IMR-90 (cell line): ENCODE data around the gene NUDCD3. TPM values are rescaled to one million over a fixed set of nuclear protein-coding genes. Genes with fewer than 3 reads are reported as not detected.

Source experiments
- ATAC-seq: fragments of 200-7000 bp; cut with Tn5 transposase; 2 replicates; pipeline ENCODE4 v1.9.1; 2020; ENCODE audit warnings: low read depth, mild to moderate bottlenecking, moderate library complexity
- BruUV-seq: library from RNA; stranded (reverse); fragments of 400-500 nt; replicated peaks from 2 replicates; lab custom pipeline; 2021; lab: Mats Ljungman, UMichigan
- CTCF ChIA-PET: fragments of 300-600 bp; formaldehyde crosslinking; extraction: SDS; loops from one replicate; lab custom pipeline; 2021; ENCODE audit warnings: antibody characterized with exemption; lab: Yijun Ruan, JAX
- POLR2A ChIA-PET: fragments of 300-600 bp; sonication (Branson Sonifier 250); formaldehyde crosslinking; loops from one replicate; lab custom pipeline; 2022; ENCODE audit warnings: antibody characterized with exemption; ENCODE audit not compliant: unreplicated experiment; lab: Charles Lee
- DNase-seq: peaks from one replicate; pipeline ENCODE4 v3.0.0; 2013
- H2AFZ ChIP-seq: replicated peaks from 2 replicates; pipeline ENCODE3; 2013; ENCODE audit warnings: low read length, mild to moderate bottlenecking; ENCODE audit not compliant: poor library complexity
- H2AK5ac ChIP-seq: 2 replicates; pipeline ENCODE4 v1.6.1; 2013; ENCODE audit warnings: low read depth, low read length, inconsistent platforms
- H2AK9ac ChIP-seq: replicated peaks from 2 replicates; pipeline ENCODE3; 2013; ENCODE audit warnings: mild to moderate bottlenecking, low read depth, low read length, moderate library complexity; ENCODE audit not compliant: poor library complexity
- H2BK120ac ChIP-seq: 2 replicates; pipeline ENCODE4 v1.6.1; 2013; ENCODE audit warnings: low read depth, low read length, inconsistent platforms
- H2BK15ac ChIP-seq: 3 replicates; pipeline ENCODE4 v1.6.1; 2013; ENCODE audit warnings: low read depth, low read length, inconsistent platforms
- H2BK20ac ChIP-seq: 2 replicates; pipeline ENCODE4 v1.6.1; 2013; ENCODE audit warnings: low read depth, mild to moderate bottlenecking, inconsistent platforms, low read length, moderate library complexity
- H2BK5ac ChIP-seq: 2 replicates; pipeline ENCODE4 v1.6.1; 2013; ENCODE audit warnings: mild to moderate bottlenecking, low read depth, low read length, inconsistent platforms; ENCODE audit not compliant: poor library complexity, severe bottlenecking
- H3K14ac ChIP-seq: replicated peaks from 2 replicates; pipeline ENCODE4 v1.6.1; 2013; ENCODE audit warnings: low read depth, low read length, inconsistent platforms
- H3K18ac ChIP-seq: 2 replicates; pipeline ENCODE4 v1.6.1; 2013; ENCODE audit warnings: low read depth, low read length, control low read depth
- H3K23ac ChIP-seq: 2 replicates; pipeline ENCODE4 v1.6.1; 2013; ENCODE audit warnings: low read depth, low read length, inconsistent platforms
- H3K27ac ChIP-seq: 2 replicates; pipeline ENCODE4 v1.5.1; 2013; ENCODE audit warnings: mild to moderate bottlenecking, control low read depth, low read length; ENCODE audit not compliant: insufficient read depth
- H3K27me3 ChIP-seq: 2 replicates; pipeline ENCODE4 v1.6.1; 2013; ENCODE audit warnings: low read length; ENCODE audit not compliant: control insufficient read depth, insufficient read depth
- H3K36me3 ChIP-seq: 2 replicates; pipeline ENCODE4 v1.6.1; 2013; ENCODE audit warnings: low read length, mixed read lengths; ENCODE audit not compliant: control insufficient read depth, insufficient read depth
- H3K4ac ChIP-seq: 2 replicates; pipeline ENCODE4 v1.6.1; 2013; ENCODE audit warnings: low read depth, low read length, inconsistent platforms
- H3K4me1 ChIP-seq: 2 replicates; pipeline ENCODE4 v1.6.1; 2013; ENCODE audit warnings: low read length, mixed read lengths; ENCODE audit not compliant: control insufficient read depth, insufficient read depth
- H3K4me2 ChIP-seq: 2 replicates; pipeline ENCODE4 v1.6.1; 2013; ENCODE audit warnings: low read depth, mild to moderate bottlenecking, control low read depth, low read length, moderate library complexity
- H3K4me3 ChIP-seq: 2 replicates; pipeline ENCODE4 v1.5.1; 2013; ENCODE audit warnings: low read depth, mild to moderate bottlenecking, control low read depth, low read length, moderate library complexity; ENCODE audit not compliant: insufficient read depth
- H3K56ac ChIP-seq: 2 replicates; pipeline ENCODE4 v1.6.1; 2013; ENCODE audit warnings: low read length, inconsistent platforms; ENCODE audit not compliant: insufficient read depth; ENCODE audit errors: extremely low read depth
- H3K79me1 ChIP-seq, 2 experiments: 2 replicates each; pipeline ENCODE4 v1.6.1; 2013; ENCODE audit warnings: low read length in 2 of 2, inconsistent platforms in 1 of 2, low read depth in 1 of 2
- H3K9ac ChIP-seq: 2 replicates; pipeline ENCODE4 v1.6.1; 2013; ENCODE audit warnings: low read depth, low read length, control low read depth
- H3K9me1 ChIP-seq: 2 replicates; pipeline ENCODE4 v1.6.1; 2013; ENCODE audit warnings: low read length, inconsistent platforms; ENCODE audit not compliant: insufficient read depth
- H3K9me3 ChIP-seq: 2 replicates; pipeline ENCODE4 v1.6.1; 2013; ENCODE audit warnings: low read length; ENCODE audit not compliant: control insufficient read depth, insufficient read depth
- H4K20me1 ChIP-seq: 2 replicates; pipeline ENCODE4 v1.6.1; 2013; ENCODE audit warnings: low read length, inconsistent platforms; ENCODE audit not compliant: insufficient read depth
- H4K5ac ChIP-seq: 2 replicates; pipeline ENCODE4 v1.6.1; 2013; ENCODE audit warnings: mild to moderate bottlenecking, low read depth, low read length, control low read depth
- H4K8ac ChIP-seq, 2 experiments: 2 replicates each; pipeline ENCODE4 v1.6.1; 2013; ENCODE audit warnings: low read depth in 2 of 2, low read length in 2 of 2, control low read depth in 1 of 2, inconsistent platforms in 1 of 2
- H4K91ac ChIP-seq: 2 replicates; pipeline ENCODE4 v1.6.1; 2013; ENCODE audit warnings: low read depth, low read length, inconsistent platforms; ENCODE audit not compliant: insufficient read depth
- BHLHE40 ChIP-seq: fragments of 150-350 bp; IDR thresholded peaks from 2 replicates; pipeline ENCODE4 v1.6.1; 2016; ENCODE audit warnings: mild to moderate bottlenecking, low read depth, low read length
- CEBPB ChIP-seq: IDR thresholded peaks from 2 replicates; pipeline ENCODE4 v1.6.1; 2012; ENCODE audit warnings: low read depth, low read length, improper control_type of control experiment
- CHD1 ChIP-seq: IDR thresholded peaks from 2 replicates; pipeline ENCODE4 v1.6.1; 2012; ENCODE audit warnings: low read depth, low read length, improper control_type of control experiment
- CTCF ChIP-seq: conservative IDR thresholded peaks from 2 replicates; pipeline ENCODE4 v1.5.1; 2012; ENCODE audit warnings: mild to moderate bottlenecking, low read depth, low read length, improper control_type of control experiment
- FOS ChIP-seq: fragments of 150-350 bp; IDR thresholded peaks from 2 replicates; pipeline ENCODE4 v1.6.1; 2016; ENCODE audit warnings: low read depth, low read length
- MAFK ChIP-seq: IDR thresholded peaks from 2 replicates; pipeline ENCODE4 v1.6.1; 2012; ENCODE audit warnings: low read depth, low read length, improper control_type of control experiment
- MXI1 ChIP-seq: IDR thresholded peaks from 2 replicates; pipeline ENCODE4 v1.6.1; 2012; ENCODE audit warnings: low read depth, mild to moderate bottlenecking, low read length, moderate library complexity, borderline replicate concordance
- NFE2L2 ChIP-seq: fragments of 150-350 bp; IDR thresholded peaks from 2 replicates; pipeline ENCODE4 v1.6.1; 2016; ENCODE audit warnings: low read depth, mild to moderate bottlenecking, low read length
- POLR2A ChIP-seq: IDR thresholded peaks from 2 replicates; pipeline ENCODE4 v1.6.1; 2012; ENCODE audit warnings: mild to moderate bottlenecking, low read depth, low read length
- RAD21 ChIP-seq: IDR thresholded peaks from 2 replicates; pipeline ENCODE4 v1.6.1; 2012; ENCODE audit warnings: low read length, improper control_type of control experiment
- RFX5 ChIP-seq: IDR thresholded peaks from 2 replicates; pipeline ENCODE4 v1.8.0; 2012; ENCODE audit warnings: low read depth, mild to moderate bottlenecking, low read length, moderate library complexity
- SMC3 ChIP-seq: fragments of 150-350 bp; IDR thresholded peaks from 2 replicates; pipeline ENCODE4 v1.6.1; 2016; ENCODE audit warnings: low read depth, mild to moderate bottlenecking, antibody characterized with exemption, low read length, moderate library complexity
- USF2 ChIP-seq: fragments of 150-350 bp; IDR thresholded peaks from 2 replicates; pipeline ENCODE4 v1.6.1; 2017; ENCODE audit warnings: mild to moderate bottlenecking, antibody characterized with exemption, low read length, low read depth
- WGBS, 2 experiments: methylation state at CpG; one replicate each; pipeline versions ENCODE4 v1.1.5 to v1.1.7; 2013; ENCODE audit warnings: missing lambda C conversion rate in 2 of 2; ENCODE audit not compliant: insufficient read length in 1 of 2; ENCODE audit errors: extremely low coverage in 2 of 2; 5-methylcytosine and 5-hydroxymethylcytosine counted together
- dilution Hi-C: fragments of 300-500 bp; cut with HindIII; formaldehyde crosslinking; loops from one replicate; pipeline ENCODE4 v1.14.3; 2018; ENCODE audit warnings: low sequenced_read_pairs; ENCODE audit not compliant: unreplicated experiment
- in situ Hi-C: fragments of 300-500 bp; cut with MboI; formaldehyde crosslinking; loops from 3 replicates; pipeline ENCODE4 v1.14.3; 2019; ENCODE audit warnings: low sequenced_read_pairs, inconsistent platforms, mixed read lengths
- intact Hi-C: fragments of 100-400 bp; cut with micrococcal nuclease; formaldehyde crosslinking; loops from 2 replicates; pipeline ENCODE4 v1.10.0; 2022
- polyA plus RNA-seq, 3 experiments: library from polyadenylated mRNA; depleted of rRNA; stranded (reverse); fragments of >200 nt; gene quantifications; 2 replicates each; pipeline ENCODE4 v1.2.3, GENCODE V29; 2012; ENCODE audit warnings: low replicate concordance in 1 of 3
- total RNA-seq: library from RNA; depleted of rRNA; stranded (reverse); fragments of >200 nt; gene quantifications from 2 replicates; pipeline ENCODE4 v1.2.3, GENCODE V29; 2012
- TF ChIP-seq, protein P1 (sequence below): fragments of 150-350 bp; IDR thresholded peaks from 2 replicates; pipeline ENCODE4 v1.6.1; 2016; ENCODE audit warnings: low read depth, mild to moderate bottlenecking, low read length, moderate library complexity, borderline replicate concordance

Gene NUDCD3
- total and polyA plus RNA-seq, 2 of the 4 experiments (the other 2 are of a cell fraction): 49.5 to 76.0 TPM

DNA sequence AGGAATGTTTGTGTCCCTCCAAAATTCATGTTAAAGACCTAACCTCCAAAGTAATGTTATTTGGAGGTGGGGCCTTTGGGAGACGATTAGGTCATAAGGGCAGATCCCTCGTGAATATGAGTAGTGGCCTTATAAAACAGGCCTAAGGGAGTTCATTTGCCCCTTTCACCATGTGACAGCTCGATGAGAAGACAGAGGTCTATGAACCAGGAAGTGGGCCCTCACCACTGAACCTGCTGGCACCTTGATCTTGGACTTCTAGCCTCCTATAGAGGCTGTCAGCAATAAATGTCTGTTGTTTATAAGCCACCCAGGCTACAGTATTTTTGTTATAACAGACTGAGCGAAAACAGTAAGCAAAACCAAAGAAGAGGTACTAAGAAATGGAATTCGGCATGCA is 14.1 kb downstream of the NUDCD3 start (continued):
- TF ChIP-seq, protein P1, sequence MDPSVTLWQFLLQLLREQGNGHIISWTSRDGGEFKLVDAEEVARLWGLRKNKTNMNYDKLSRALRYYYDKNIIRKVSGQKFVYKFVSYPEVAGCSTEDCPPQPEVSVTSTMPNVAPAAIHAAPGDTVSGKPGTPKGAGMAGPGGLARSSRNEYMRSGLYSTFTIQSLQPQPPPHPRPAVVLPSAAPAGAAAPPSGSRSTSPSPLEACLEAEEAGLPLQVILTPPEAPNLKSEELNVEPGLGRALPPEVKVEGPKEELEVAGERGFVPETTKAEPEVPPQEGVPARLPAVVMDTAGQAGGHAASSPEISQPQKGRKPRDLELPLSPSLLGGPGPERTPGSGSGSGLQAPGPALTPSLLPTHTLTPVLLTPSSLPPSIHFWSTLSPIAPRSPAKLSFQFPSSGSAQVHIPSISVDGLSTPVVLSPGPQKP: no peak
- TF ChIP-seq MXI1 (no peak), CHD1 (no peak)

DNA sequence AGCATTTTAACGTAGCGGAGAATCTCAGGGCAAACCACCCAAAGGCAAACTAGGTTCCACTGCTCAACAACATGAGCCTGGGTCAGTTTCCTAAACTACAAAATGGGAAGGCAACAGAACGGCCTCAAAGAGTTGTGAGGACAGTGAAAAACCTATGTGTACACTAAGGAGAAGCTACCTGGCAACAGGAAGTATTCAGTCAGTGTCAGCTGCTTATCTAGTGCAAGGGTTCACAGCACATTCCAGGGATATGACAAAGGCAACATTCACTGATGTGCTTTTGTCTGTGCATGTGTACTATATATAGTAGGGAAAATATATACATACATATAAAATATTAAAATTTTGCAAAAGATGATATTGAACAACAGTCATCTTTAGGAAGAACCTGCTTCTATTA is 17.2 kb downstream of the NUDCD3 start:
- CTCF ChIA-PET: interaction anchor here (0.8 kb wide), 1 partner anchor 92 kb away, joined by 3 read pairs; no protein-coding TSS in a partner anchor
- H4K5ac ChIP-seq: no peak overlapping the region
- H3K4me3 ChIP-seq: no peak overlapping the region
- H4K8ac ChIP-seq: no peak overlapping the region
- H3K27me3 ChIP-seq: no peaks in the 10 kb centered on the region
- no peak overlapping the region for H2AK9ac ChIP-seq
- no peaks in the 10 kb centered on the region for H3K9me3 ChIP-seq
- peaks cover 34% of the 10 kb centered on the region; the same call in 1 of the 2 replicates for H4K20me1 ChIP-seq
- H3K9me1 ChIP-seq: peaks cover 14% of the 10 kb centered on the region
- H3K18ac ChIP-seq: no peak overlapping the region
- H3K56ac ChIP-seq: no peak overlapping the region
- no peak overlapping the region for H4K91ac ChIP-seq
- no peak overlapping the region for H2AFZ ChIP-seq
- H3K4ac ChIP-seq: no peak overlapping the region
- intact Hi-C loops (no loop called here), in situ Hi-C loops (no loop called here), dilution Hi-C loops (no loop called here)
- H2BK120ac ChIP-seq: no peak overlapping the region
- no peak overlapping the region for H3K27ac ChIP-seq
- H3K14ac ChIP-seq: no peak overlapping the region
- H2BK15ac ChIP-seq: no peak overlapping the region
- H3K9ac ChIP-seq: no peak overlapping the region
- H3K23ac ChIP-seq: no peak overlapping the region
- H2BK5ac ChIP-seq: no peak overlapping the region
- TF ChIP-seq FOS (no peak), CHD1 (no peak), MAFK (no peak), RAD21 (no peak), CTCF (no peak), NFE2L2 (no peak), USF2 (no peak), RFX5 (no peak), SMC3 (no peak), BHLHE40 (no peak), CEBPB (no peak), MXI1 (no peak), POLR2A (no peak)
- BruUV-seq: no TSS peak
- ATAC-seq: no peak
- peaks cover 8% of the 10 kb centered on the region for H3K4me1 ChIP-seq
- peak; percentile 45 for DNase-seq
- POLR2A ChIA-PET: no interaction called here
- H2AK5ac ChIP-seq: no peak overlapping the region
- H2BK20ac ChIP-seq: no peak overlapping the region
- H3K36me3 ChIP-seq: peaks cover 21% of the 10 kb centered on the region
- H3K79me1 ChIP-seq: peaks cover 47 to 82% of the 10 kb centered on the region in 2 experiments
- H3K4me2 ChIP-seq: no peak overlapping the region
- no CpG with 5 or more reads among the region's 3 CpGs for WGBS, 2 experiments
